Stomach (tissue), 4 donors: ENCODE measurements around the gene GRB10.

Experiments
- EP300 ChIP-seq: sonication (generic); formaldehyde crosslinking; IDR thresholded peaks from one replicate; pipeline ENCODE4 v1.6.1; 2017; ENCODE audit warnings: antibody characterized with exemption
- POLR2AphosphoS5 ChIP-seq, 3 donors: sonication (generic); formaldehyde crosslinking; IDR thresholded peaks; one replicate each; pipeline ENCODE4 v1.6.1; 2016; ENCODE audit warnings: antibody characterized with exemption in 3 of 3

DNA sequence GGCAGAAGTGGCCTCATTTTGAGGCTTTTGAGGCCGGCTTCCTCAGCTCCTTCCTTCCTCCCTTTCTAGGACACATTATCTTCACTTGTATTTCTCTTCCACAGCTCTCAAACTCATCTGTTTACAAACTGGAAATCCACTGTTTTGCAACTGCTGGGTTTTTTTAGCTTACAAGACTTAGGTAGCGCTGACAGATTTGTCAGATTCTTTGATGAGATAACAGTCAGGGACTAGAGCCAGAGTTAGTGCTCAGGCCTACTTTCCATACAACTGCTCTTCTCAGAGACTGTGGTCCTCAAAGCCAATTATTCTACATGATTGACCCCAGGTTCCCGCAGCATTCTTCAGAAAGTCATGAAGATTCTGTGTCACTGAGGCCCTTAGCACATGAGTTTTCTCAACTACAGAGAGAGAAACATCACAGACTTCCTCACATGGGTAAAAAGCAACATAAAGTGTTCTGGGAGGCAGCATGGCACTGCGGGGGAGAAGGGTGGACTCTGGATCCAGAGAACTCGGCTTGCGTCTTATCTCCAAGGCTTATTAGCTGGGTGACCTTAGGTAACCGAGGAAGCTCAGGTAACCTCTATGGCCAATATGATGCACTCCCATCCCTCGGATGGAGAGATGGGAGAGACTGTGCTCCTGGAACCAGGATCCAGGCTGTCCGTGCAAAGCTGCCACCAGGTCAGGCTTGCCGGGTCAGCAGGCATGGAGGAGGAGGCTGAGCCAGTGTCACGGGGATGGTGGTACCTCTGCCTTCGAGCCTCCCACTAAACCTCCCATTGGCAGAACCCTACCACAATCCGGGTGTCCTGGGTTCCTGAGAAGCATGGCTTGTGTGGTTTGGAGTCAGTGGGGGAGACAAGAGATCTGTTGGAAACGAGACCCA lies 228.0 kb downstream of the GRB10 start:
- TF ChIP-seq POLR2AphosphoS5 (IDR thresholded peaks at IDR 0.05) (no peak), EP300 (no peak)
